Karpas-422 (cell line): ENCODE measurements around the gene OVOL1. TPM values are rescaled to one million over a fixed set of nuclear protein-coding genes. Genes with fewer than 3 reads are reported as not detected.

Experiments used
- DNase-seq: peaks from one replicate; pipeline ENCODE4 v3.0.0-alpha.2; 2015
- H2AFZ ChIP-seq: fragments of 200-600 bp; sonication (generic); 2 replicates; pipeline ENCODE4 v1.6.1; 2014; ENCODE audit warnings: antibody characterized with exemption, low read length, mixed read lengths
- H3K27ac ChIP-seq: fragments of 200-600 bp; sonication (generic); 2 replicates; pipeline ENCODE4 v1.5.1; 2014; ENCODE audit warnings: mild to moderate bottlenecking, low read length, moderate library complexity
- H3K27me3 ChIP-seq: fragments of 200-600 bp; sonication (generic); 2 replicates; pipeline ENCODE4 v1.6.1; 2014; ENCODE audit warnings: low read length, mixed read lengths
- H3K36me3 ChIP-seq: fragments of 200-600 bp; sonication (generic); 2 replicates; pipeline ENCODE4 v1.6.1; 2014; ENCODE audit warnings: low read length, mixed read lengths; ENCODE audit not compliant: insufficient read depth
- H3K4me1 ChIP-seq: fragments of 200-600 bp; sonication (generic); 2 replicates; pipeline ENCODE4 v1.6.1; 2014; ENCODE audit warnings: mild to moderate bottlenecking, low read length, mixed read lengths
- H3K4me2 ChIP-seq: fragments of 200-600 bp; sonication (generic); 2 replicates; pipeline ENCODE4 v1.6.1; 2014; ENCODE audit warnings: low read length, low read depth, mild to moderate bottlenecking; ENCODE audit not compliant: poor library complexity, severe bottlenecking
- H3K4me3 ChIP-seq: fragments of 200-600 bp; sonication (generic); 2 replicates; pipeline ENCODE4 v1.5.1; 2014; ENCODE audit warnings: mild to moderate bottlenecking, antibody characterized with exemption, low read length, mixed read lengths
- H3K79me2 ChIP-seq: fragments of 200-600 bp; sonication (generic); 2 replicates; pipeline ENCODE4 v1.6.1; 2014; ENCODE audit warnings: mild to moderate bottlenecking, low read length, mixed read lengths
- H3K9ac ChIP-seq: fragments of 200-600 bp; sonication (generic); 2 replicates; pipeline ENCODE4 v1.6.0; 2014; ENCODE audit warnings: low read length
- H3K9me2 ChIP-seq: fragments of 200-600 bp; sonication (generic), shearing (Covaris generic); replicated peaks from 2 replicates; pipeline ENCODE4 v1.6.0; 2014; ENCODE audit warnings: mild to moderate bottlenecking, low read length, moderate library complexity; ENCODE audit not compliant: insufficient read depth
- H3K9me3 ChIP-seq: fragments of 300-700, 200-600 bp; sonication (generic); 2 replicates; pipeline ENCODE4 v1.6.1; 2014; ENCODE audit warnings: low read length, mixed read lengths
- H4K20me1 ChIP-seq: fragments of 200-600 bp; sonication (generic); 2 replicates; pipeline ENCODE4 v1.6.1; 2014; ENCODE audit warnings: mild to moderate bottlenecking, antibody characterized with exemption, low read length, low read depth; ENCODE audit not compliant: insufficient read depth
- total RNA-seq: library from RNA; depleted of rRNA; stranded (reverse); fragments of >200 nt; shearing (Covaris generic); gene quantifications from 2 replicates; pipeline ENCODE4 v1.2.3, GENCODE V29; 2014; ENCODE audit warnings: low replicate concordance

Gene OVOL1
- total RNA-seq, 1 experiment from 2014 or later = not detected

DNA sequence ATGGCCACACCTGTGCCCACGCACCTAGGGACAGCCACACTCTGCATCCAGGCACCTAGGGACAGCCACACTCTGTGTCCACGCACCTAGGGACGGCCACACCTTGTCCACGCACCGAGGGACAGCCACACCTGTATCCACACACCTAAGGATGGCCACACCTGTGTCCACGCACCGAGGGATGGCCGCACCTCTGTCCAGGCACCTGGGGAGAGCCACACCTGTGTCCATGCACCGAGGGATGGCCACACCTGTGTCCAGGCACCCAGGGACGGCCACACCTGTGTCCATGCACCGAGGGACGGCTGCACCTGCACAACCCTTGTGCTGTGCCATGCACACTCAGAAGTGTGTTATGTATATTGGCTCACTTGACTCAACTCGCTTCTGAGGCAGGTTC, 10.8 kb downstream of the OVOL1 start:
- H4K20me1 ChIP-seq = no peaks in the 10 kb centered on the region
- DNase-seq = no peak
- no peak overlapping the region for H3K4me3 ChIP-seq
- H2AFZ ChIP-seq = no peak overlapping the region
- no peaks in the 10 kb centered on the region for H3K4me1 ChIP-seq
- no peaks in the 10 kb centered on the region for H3K27me3 ChIP-seq
- H3K9me2 ChIP-seq = no peaks in the 10 kb centered on the region
- H3K27ac ChIP-seq = no peak overlapping the region
- H3K9ac ChIP-seq = no peak overlapping the region
- no peaks in the 10 kb centered on the region for H3K9me3 ChIP-seq
- no peaks in the 10 kb centered on the region for H3K36me3 ChIP-seq
- no peak overlapping the region for H3K4me2 ChIP-seq
- H3K79me2 ChIP-seq = no peaks in the 10 kb centered on the region

DNA sequence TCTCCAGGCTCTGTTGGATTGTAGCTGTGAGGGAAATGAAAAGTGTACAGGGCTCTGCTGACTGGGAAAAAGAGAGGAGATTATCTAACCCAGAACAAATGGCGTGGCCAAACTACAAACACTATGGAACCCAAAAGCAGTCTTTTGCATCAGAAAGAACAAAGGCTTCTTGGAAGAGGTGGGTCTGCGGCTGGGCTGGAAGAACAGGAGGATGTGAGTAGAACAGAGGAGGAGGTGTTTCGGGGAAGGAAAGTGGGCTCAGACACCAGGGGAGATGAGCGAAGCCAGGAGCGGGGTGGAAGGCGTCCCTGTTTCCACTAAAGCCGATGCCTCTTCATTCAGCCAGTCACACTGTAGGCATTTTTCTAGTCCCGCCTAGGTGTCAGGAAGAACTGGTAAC, 12.0 kb downstream of the OVOL1 start:
- no peak overlapping the region for H3K27ac ChIP-seq
- no peaks in the 10 kb centered on the region for H3K9me3 ChIP-seq
- no peaks in the 10 kb centered on the region for H4K20me1 ChIP-seq
- H3K9me2 ChIP-seq = no peaks in the 10 kb centered on the region
- H3K27me3 ChIP-seq = no peaks in the 10 kb centered on the region
- H3K4me3 ChIP-seq = no peak overlapping the region
- H3K4me2 ChIP-seq = no peak overlapping the region
- no peak for DNase-seq
- no peaks in the 10 kb centered on the region for H3K36me3 ChIP-seq
- H3K9ac ChIP-seq = no peak overlapping the region
- no peak overlapping the region for H2AFZ ChIP-seq
- H3K79me2 ChIP-seq = no peaks in the 10 kb centered on the region
- H3K4me1 ChIP-seq = no peaks in the 10 kb centered on the region

DNA sequence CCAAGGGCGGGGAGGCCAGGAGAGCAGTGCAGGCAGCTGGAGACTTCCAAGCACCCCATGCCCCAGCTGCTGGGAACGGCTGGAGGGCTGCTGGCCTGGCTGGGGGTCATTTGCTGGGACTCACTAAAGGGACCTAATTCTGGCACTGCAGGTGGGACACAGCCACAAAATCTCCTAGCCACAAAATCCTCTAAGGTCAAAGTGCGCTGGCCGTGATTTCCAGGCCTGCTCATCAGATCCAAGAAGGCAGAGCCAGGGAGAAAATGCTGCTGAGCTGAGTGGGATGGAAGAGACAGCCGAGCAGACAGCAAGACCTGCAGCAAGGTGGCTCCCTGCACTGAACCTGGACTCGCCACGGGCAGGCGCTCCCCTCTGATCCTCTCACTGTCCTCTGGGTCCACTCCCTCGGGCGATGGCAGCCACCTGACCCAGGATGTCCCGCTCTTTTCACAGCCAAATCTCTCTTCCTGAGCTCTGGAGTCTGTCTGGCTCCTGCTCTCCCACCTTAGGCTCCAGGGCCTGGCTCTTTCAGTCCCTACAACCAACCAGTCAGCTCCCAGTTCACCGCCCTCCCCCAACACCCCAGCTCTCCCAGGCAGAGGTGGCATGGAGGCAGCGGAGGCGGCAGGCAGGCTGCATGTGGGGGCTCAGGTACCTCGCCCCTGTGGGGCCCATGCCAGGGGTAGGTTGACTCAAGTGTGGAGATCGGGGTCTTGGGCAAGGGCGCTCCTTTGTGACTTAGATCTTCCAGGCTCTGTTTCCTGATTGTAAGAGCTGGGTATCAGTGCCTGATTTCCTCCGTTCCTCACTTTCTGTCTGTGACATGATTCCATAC, 14.5 kb downstream of the OVOL1 start:
- H3K27ac ChIP-seq = no peak overlapping the region
- H3K4me1 ChIP-seq = no peaks in the 10 kb centered on the region
- no peaks in the 10 kb centered on the region for H3K9me2 ChIP-seq
- DNase-seq = no peak
- no peaks in the 10 kb centered on the region for H3K36me3 ChIP-seq
- no peaks in the 10 kb centered on the region for H3K9me3 ChIP-seq
- no peak overlapping the region for H3K4me2 ChIP-seq
- H4K20me1 ChIP-seq = no peaks in the 10 kb centered on the region
- no peaks in the 10 kb centered on the region for H3K79me2 ChIP-seq
- H3K9ac ChIP-seq = no peak overlapping the region
- H3K27me3 ChIP-seq = no peaks in the 10 kb centered on the region
- no peak overlapping the region for H3K4me3 ChIP-seq
- H2AFZ ChIP-seq = no peak overlapping the region

DNA sequence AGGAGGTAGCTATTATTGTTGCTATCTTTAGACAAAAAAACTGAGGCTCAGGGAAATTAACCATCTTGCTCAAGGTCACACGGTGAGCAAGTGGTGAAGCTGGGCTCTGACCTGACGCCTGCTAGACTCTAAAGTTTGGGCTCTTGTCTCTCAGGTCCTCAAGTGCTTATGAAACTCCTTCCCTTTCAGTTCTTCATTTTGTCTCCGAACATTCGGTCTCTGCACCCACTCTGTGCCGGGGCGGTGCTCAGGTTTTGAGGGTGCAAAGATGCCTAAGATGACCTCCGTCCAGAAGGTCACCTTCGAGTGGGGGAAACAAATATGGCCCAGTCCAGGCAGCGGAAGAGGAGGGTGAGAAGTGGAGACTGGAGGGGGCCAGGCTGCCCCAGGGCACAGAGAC, 16.0 kb downstream of the OVOL1 start:
- Histone ChIP-seq H3K27me3 (no peaks in the 10 kb centered on the region), H3K9me2 (no peaks in the 10 kb centered on the region), H3K36me3 (no peaks in the 10 kb centered on the region), H3K9ac (no peak overlapping the region), H3K4me2 (no peak overlapping the region), H3K4me1 (no peaks in the 10 kb centered on the region), H3K4me3 (no peak overlapping the region), H4K20me1 (no peaks in the 10 kb centered on the region), H2AFZ (no peak overlapping the region), H3K79me2 (no peaks in the 10 kb centered on the region), H3K27ac (no peak overlapping the region), H3K9me3 (no peaks in the 10 kb centered on the region)
- DNase-seq = no peak

DNA sequence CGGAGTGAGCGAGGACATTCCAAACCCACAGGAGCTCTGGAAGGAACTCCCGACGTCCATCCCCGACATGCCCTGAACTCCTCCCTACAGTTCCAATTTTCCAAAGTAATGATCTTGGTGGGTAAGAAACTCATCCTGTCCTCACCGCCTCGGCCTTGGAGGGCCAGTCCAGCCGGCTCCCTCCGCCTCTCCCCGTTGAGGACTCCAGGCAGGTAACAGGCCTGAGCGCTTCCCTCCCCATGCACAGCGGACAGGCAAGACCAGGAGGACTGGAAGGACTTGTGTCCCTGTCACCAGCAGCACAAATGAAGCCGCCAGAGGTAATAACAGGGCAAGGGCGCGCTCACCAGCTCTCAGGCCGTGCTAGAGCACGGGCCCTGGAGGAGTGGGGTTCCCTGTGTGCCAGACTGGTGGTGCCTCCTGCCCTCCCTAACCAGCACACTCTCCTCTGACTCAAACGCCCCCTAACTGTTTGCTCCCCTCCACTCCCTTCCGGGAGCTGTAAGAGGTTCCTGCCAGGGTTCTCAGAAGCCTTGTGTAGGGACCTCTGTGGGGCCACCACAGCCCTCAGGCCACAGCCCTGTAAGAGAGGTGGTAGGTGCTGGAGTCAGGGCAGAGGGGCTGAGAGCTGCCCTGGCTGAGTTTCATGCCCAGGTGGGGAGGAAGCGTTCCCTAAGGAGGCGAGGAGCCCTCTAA, 17.1 kb downstream of the OVOL1 start:
- no peak overlapping the region for H3K9ac ChIP-seq
- H3K4me2 ChIP-seq = no peak overlapping the region
- no peak overlapping the region for H2AFZ ChIP-seq
- H3K79me2 ChIP-seq = no peaks in the 10 kb centered on the region
- H3K4me1 ChIP-seq = no peaks in the 10 kb centered on the region
- H3K27ac ChIP-seq = no peak overlapping the region
- H3K4me3 ChIP-seq = no peak overlapping the region
- no peaks in the 10 kb centered on the region for H3K36me3 ChIP-seq
- H4K20me1 ChIP-seq = no peaks in the 10 kb centered on the region
- H3K9me3 ChIP-seq = no peaks in the 10 kb centered on the region
- no peaks in the 10 kb centered on the region for H3K27me3 ChIP-seq
- no peak for DNase-seq
- no peaks in the 10 kb centered on the region for H3K9me2 ChIP-seq

DNA sequence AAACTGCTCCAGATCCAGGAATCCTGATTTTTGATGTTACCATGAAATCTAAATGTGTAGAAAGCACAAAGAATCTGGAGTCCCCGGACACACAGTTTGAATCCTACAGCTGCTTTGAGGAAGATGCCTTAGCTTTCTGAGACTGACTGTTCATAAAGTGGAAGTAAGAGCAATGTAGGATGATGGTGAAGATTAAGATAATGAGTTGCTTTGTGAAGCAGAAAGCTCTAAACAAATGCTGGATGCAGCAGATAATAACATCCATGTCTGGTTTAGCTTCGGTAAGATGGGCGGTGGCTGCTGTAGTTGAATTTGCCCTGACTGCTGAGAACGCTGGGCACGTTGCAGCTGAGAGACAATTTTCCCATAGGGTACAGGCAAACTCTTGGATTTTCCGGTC, 20.1 kb downstream of the OVOL1 start:
- H3K4me3 ChIP-seq = no peak overlapping the region
- no peak overlapping the region for H3K27ac ChIP-seq
- no peak overlapping the region for H3K4me2 ChIP-seq
- no peaks in the 10 kb centered on the region for H3K79me2 ChIP-seq
- H3K9me3 ChIP-seq = no peaks in the 10 kb centered on the region
- no peaks in the 10 kb centered on the region for H3K36me3 ChIP-seq
- H3K9ac ChIP-seq = no peak overlapping the region
- H3K9me2 ChIP-seq = no peaks in the 10 kb centered on the region
- no peak for DNase-seq
- H3K27me3 ChIP-seq = no peaks in the 10 kb centered on the region
- H2AFZ ChIP-seq = no peak overlapping the region
- no peaks in the 10 kb centered on the region for H3K4me1 ChIP-seq
- no peaks in the 10 kb centered on the region for H4K20me1 ChIP-seq

DNA sequence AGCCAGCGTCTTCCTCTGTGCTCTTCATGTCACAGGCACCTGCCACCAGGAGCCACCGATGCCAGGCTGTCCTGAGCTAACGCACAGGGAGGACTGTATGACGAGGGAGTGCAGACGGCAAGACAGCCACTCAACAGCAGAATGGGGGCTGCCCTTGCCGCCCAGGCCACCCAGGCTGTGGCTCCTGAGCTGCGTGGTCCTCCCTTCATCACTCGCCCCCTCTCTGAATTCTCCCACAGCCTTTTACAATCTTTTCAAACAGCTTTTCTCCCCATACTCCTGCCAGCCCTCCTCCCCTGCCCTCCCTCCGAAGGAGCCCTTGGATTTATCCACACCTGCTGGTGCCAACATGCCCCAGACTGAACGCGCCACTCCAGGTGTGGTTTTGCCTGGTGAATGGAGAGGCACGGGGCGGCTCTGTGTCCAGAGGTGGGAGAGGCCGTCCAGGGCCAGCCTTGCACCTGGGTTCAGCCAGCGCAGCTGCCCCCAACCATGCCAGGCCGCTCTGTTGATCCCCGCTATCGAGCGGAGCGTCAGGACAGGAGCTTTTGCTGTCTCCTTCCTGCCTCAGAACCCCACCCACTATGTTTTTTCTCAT, 22.0 kb downstream of the OVOL1 start:
- Histone ChIP-seq H3K4me3 (no peak overlapping the region), H3K9me2 (no peaks in the 10 kb centered on the region), H3K36me3 (no peaks in the 10 kb centered on the region), H3K9ac (no peak overlapping the region), H3K79me2 (no peaks in the 10 kb centered on the region), H3K27me3 (no peaks in the 10 kb centered on the region), H3K9me3 (no peaks in the 10 kb centered on the region), H4K20me1 (no peaks in the 10 kb centered on the region), H2AFZ (no peak overlapping the region), H3K4me2 (no peak overlapping the region), H3K4me1 (no peaks in the 10 kb centered on the region), H3K27ac (no peak overlapping the region)
- no peak for DNase-seq

DNA sequence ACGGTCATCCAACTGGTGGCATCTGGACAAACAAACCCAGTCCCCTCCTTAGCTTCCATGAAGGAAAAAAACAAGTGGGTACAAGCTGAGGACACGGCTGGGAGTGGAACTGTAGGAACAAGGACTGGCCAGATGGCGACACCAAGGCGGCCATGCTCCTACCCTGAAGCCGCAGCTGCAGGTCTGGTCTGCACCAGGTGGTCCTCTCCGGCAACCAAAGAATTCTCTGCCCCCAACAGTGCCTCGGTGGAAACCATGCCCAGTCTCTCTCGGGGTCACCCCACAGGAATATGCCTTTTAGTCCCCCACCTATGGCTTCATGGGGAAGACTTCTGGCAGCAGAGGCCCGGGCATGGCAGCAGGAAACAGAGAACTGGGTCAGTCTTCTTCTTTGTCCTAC, 22.6 kb downstream of the OVOL1 start:
- Histone ChIP-seq H3K36me3 (no peaks in the 10 kb centered on the region), H3K27ac (no peak overlapping the region), H2AFZ (no peak overlapping the region), H3K9ac (no peak overlapping the region), H3K4me1 (no peaks in the 10 kb centered on the region), H3K27me3 (no peaks in the 10 kb centered on the region), H3K4me2 (no peak overlapping the region), H3K9me3 (no peaks in the 10 kb centered on the region), H4K20me1 (no peaks in the 10 kb centered on the region), H3K9me2 (no peaks in the 10 kb centered on the region), H3K79me2 (no peaks in the 10 kb centered on the region), H3K4me3 (no peak overlapping the region)
- DNase-seq = no peak
